Ammon's horn (tissue), 1 donor: ENCODE data around the gene RACK1.

Experiments
- DNase-seq: peaks from one replicate; pipeline ENCODE4 v3.0.0-alpha.2; 2016; ENCODE audit warnings: low spot score

RACK1 gene

GRCh38 chr5:181259974-181260719, 16.4 kb upstream of the RACK1 start:
- no peak for DNase-seq

GRCh38 chr5:181259283-181259682, 15.6 kb upstream of the RACK1 start:
- DNase-seq = no peak

GRCh38 chr5:181258576-181258975, 14.9 kb upstream of the RACK1 start:
- no peak for DNase-seq

GRCh38 chr5:181255836-181256578, 12.3 kb upstream of the RACK1 start:
- no peak for DNase-seq

GRCh38 chr5:181255276-181255675, 11.6 kb upstream of the RACK1 start:
- DNase-seq = no peak

- DNase-seq = no peak
Measured at GRCh38 chr5:181248277-181248676, 4.6 kb upstream of the RACK1 start.

GRCh38 chr5:181246276-181247049, 2.8 kb upstream of the RACK1 start:
- peak; percentile 87 for DNase-seq

GRCh38 chr5:181245427-181246275, 1.9 kb upstream of the RACK1 start:
- DNase-seq = no peak

- no peak for DNase-seq
Measured at GRCh38 chr5:181243018-181243563, 615 bp downstream of the RACK1 start.

GRCh38 chr5:181242031-181242451, 1.7 kb downstream of the RACK1 start:
- no peak for DNase-seq

GRCh38 chr5:181241393-181241975, 2.2 kb downstream of the RACK1 start:
- DNase-seq = no peak

- DNase-seq = no peak
Measured at GRCh38 chr5:181239062-181239663, 4.5 kb downstream of the RACK1 start.

GRCh38 chr5:181237729-181238385, 5.8 kb downstream of the RACK1 start:
- DNase-seq = no peak

- no peak for DNase-seq
Measured at GRCh38 chr5:181236954-181237641, 6.6 kb downstream of the RACK1 start.

GRCh38 chr5:181236471-181236870, 7.2 kb downstream of the RACK1 start:
- no peak for DNase-seq

GRCh38 chr5:181235689-181236366, 7.9 kb downstream of the RACK1 start:
- no peak for DNase-seq

GRCh38 chr5:181235323-181235688, 8.4 kb downstream of the RACK1 start:
- no peak for DNase-seq

GRCh38 chr5:181234455-181235306, 9.0 kb downstream of the RACK1 start:
- DNase-seq = no peak
